Fibroblast of lung (primary cell): ENCODE measurements around the gene SEMA5A. TPM values are rescaled to one million over a fixed set of nuclear protein-coding genes. Genes with fewer than 3 reads are reported as not detected.

ENCODE experiments used
- DNase-seq, 2 donors: peaks; one replicate each; pipeline versions ENCODE4 v3.0.0 to v3.0.0-alpha.2; 2010; ENCODE audit warnings: low read depth in 2 of 2
- H2AFZ ChIP-seq: 2 replicates; pipeline ENCODE4 v1.5.1; 2012; ENCODE audit warnings: low read length, control low read depth, inconsistent platforms
- H3K27ac ChIP-seq: 2 replicates; pipeline ENCODE4 v1.5.1; 2011; ENCODE audit warnings: low read length, control low read depth; ENCODE audit not compliant: insufficient read depth
- H3K27me3 ChIP-seq: 2 replicates; pipeline ENCODE4 v1.5.1; 2011; ENCODE audit warnings: mild to moderate bottlenecking, low read length; ENCODE audit not compliant: control insufficient read depth, insufficient read depth
- H3K36me3 ChIP-seq: 2 replicates; pipeline ENCODE4 v1.5.1; 2011; ENCODE audit warnings: low read length; ENCODE audit not compliant: control insufficient read depth, insufficient read depth
- H3K4me1 ChIP-seq: 2 replicates; pipeline ENCODE4 v1.5.1; 2011; ENCODE audit warnings: low read length; ENCODE audit not compliant: control insufficient read depth, insufficient read depth; ENCODE audit errors: extremely low read depth
- H3K4me2 ChIP-seq: 2 replicates; pipeline ENCODE4 v1.5.1; 2011; ENCODE audit warnings: low read length, control low read depth; ENCODE audit not compliant: insufficient read depth; ENCODE audit errors: extremely low read depth
- H3K4me3 ChIP-seq, 4 experiments: fragments of 200-600 bp in 1 of 4; sonication (generic) in 1 of 4; replicated peaks in 1 of 4; 2 replicates each; pipeline ENCODE4 v1.5.1; 2011 to 2016; ENCODE audit warnings: low read length in 4 of 4, low read depth in 3 of 4, mild to moderate bottlenecking in 3 of 4, control low read depth in 2 of 4, inconsistent platforms in 1 of 4, mixed read lengths in 1 of 4; ENCODE audit not compliant: insufficient read depth in 1 of 4; ENCODE audit errors: control extremely low read depth in 1 of 4
- H3K79me2 ChIP-seq: 2 replicates; pipeline ENCODE4 v1.5.1; 2012; ENCODE audit warnings: mild to moderate bottlenecking, low read length, inconsistent platforms; ENCODE audit not compliant: control insufficient read depth, insufficient read depth
- H3K9ac ChIP-seq: 2 replicates; pipeline ENCODE4 v1.5.1; 2011; ENCODE audit warnings: mild to moderate bottlenecking, low read length, control low read depth; ENCODE audit not compliant: insufficient read depth
- H3K9me3 ChIP-seq: 2 replicates; pipeline ENCODE4 v1.5.1; 2012; ENCODE audit warnings: low read depth, low read length; ENCODE audit not compliant: control insufficient read depth, insufficient read depth
- H4K20me1 ChIP-seq: 2 replicates; pipeline ENCODE4 v1.5.1; 2011; ENCODE audit warnings: low read length; ENCODE audit not compliant: control insufficient read depth, insufficient read depth; ENCODE audit errors: extremely low read depth
- CTCF ChIP-seq, 2 donors: IDR thresholded peaks in 1 of 2; conservative IDR thresholded peaks in 1 of 2; 1 replicate in 1 of 2; 2 replicates in 1 of 2; pipeline ENCODE4 v1.5.1; 2011 to 2012; ENCODE audit warnings: low read length in 2 of 2, control low read depth in 1 of 2, inconsistent platforms in 1 of 2, low read depth in 1 of 2, mild to moderate bottlenecking in 1 of 2
- EZH2 ChIP-seq: IDR thresholded peaks from 2 replicates; pipeline ENCODE4 v1.5.1; 2012; ENCODE audit warnings: low read length, control low read depth, mild to moderate bottlenecking; ENCODE audit errors: missing control alignments
- polyA plus RNA-seq, 2 donors: library from polyadenylated mRNA; depleted of rRNA in 1 of 2; stranded (reverse) in 1 of 2; unstranded in 1 of 2; fragments of >200 nt; gene quantifications; 2 replicates each; pipeline ENCODE4 v1.2.1, GENCODE V29; 2011 to 2012; ENCODE audit warnings: missing spikeins in 1 of 2
- total RNA-seq: library from RNA; depleted of rRNA; stranded (reverse); fragments of >200 nt; gene quantifications from 2 replicates; pipeline ENCODE4 v1.2.1, GENCODE V29; 2014

SEMA5A gene
- total and polyA plus RNA-seq, 2 donors (not counting 1 experiment from before 2014, with no cell fraction given), result 30.6 to 49.0 TPM

- Histone ChIP-seq H3K9ac (no peak overlapping the region), H3K27me3 (no peaks in the 10 kb centered on the region), H4K20me1 (no peaks in the 10 kb centered on the region), H3K4me1 (peaks cover 6% of the 10 kb centered on the region), H3K4me3 (no peak overlapping the region), H3K79me2 (no peaks in the 10 kb centered on the region), H3K27ac (no peak overlapping the region), H3K4me2 (no peak overlapping the region), H3K36me3 (no peaks in the 10 kb centered on the region), H2AFZ (no peak overlapping the region), H3K9me3 (no peaks in the 10 kb centered on the region)
- DNase-seq, result no peak
- TF ChIP-seq CTCF (conservative IDR thresholded peaks at IDR 0.05 in 1 of 2, IDR thresholded peaks at IDR 0.05 in 1 of 2; ENCODE audit: low read depth in 1 of 2, low read length in 2 of 2) (no peak), EZH2 (no peak)
Observed at GRCh38 chr5:9169557-9169902, 376.3 kb downstream of the SEMA5A start.

- H3K4me2 ChIP-seq, result no peak overlapping the region
- peaks cover under 1% of the 10 kb centered on the region for H3K4me1 ChIP-seq
- peak; percentile 68 to 74 for DNase-seq
- H3K9me3 ChIP-seq, result no peaks in the 10 kb centered on the region
- no peak overlapping the region for H3K9ac ChIP-seq
- H2AFZ ChIP-seq, result no peak overlapping the region
- no peaks in the 10 kb centered on the region for H4K20me1 ChIP-seq
- no peak overlapping the region for H3K27ac ChIP-seq
- no peak for TF ChIP-seq EZH2
- no peak for TF ChIP-seq CTCF (conservative IDR thresholded peaks at IDR 0.05 in 1 of 2, IDR thresholded peaks at IDR 0.05 in 1 of 2; ENCODE audit: low read depth in 1 of 2, low read length in 2 of 2)
- H3K79me2 ChIP-seq, result no peaks in the 10 kb centered on the region
- no peak overlapping the region for H3K4me3 ChIP-seq
- no peaks in the 10 kb centered on the region for H3K27me3 ChIP-seq
- no peaks in the 10 kb centered on the region for H3K36me3 ChIP-seq
Observed at GRCh38 chr5:9168791-9169556, 376.9 kb downstream of the SEMA5A start.

- Histone ChIP-seq H4K20me1 (no peaks in the 10 kb centered on the region), H3K4me3 (no peak overlapping the region), H3K9me3 (no peaks in the 10 kb centered on the region), H3K27me3 (no peaks in the 10 kb centered on the region), H3K4me2 (no peak overlapping the region), H3K9ac (no peak overlapping the region), H3K36me3 (no peaks in the 10 kb centered on the region), H3K4me1 (no peaks in the 10 kb centered on the region), H3K27ac (no peak overlapping the region), H3K79me2 (no peaks in the 10 kb centered on the region), H2AFZ (no peak overlapping the region)
- peak in 1 of 2 donors; percentile 21 for DNase-seq
- TF ChIP-seq CTCF (conservative IDR thresholded peaks at IDR 0.05 in 1 of 2, IDR thresholded peaks at IDR 0.05 in 1 of 2; ENCODE audit: low read depth in 1 of 2, low read length in 2 of 2), result no peak
- TF ChIP-seq EZH2, result no peak
Observed at GRCh38 chr5:9166202-9167112, 379.4 kb downstream of the SEMA5A start.
